Measurements from ENCODE around the gene PKNOX2.

PKNOX2 gene

DNA sequence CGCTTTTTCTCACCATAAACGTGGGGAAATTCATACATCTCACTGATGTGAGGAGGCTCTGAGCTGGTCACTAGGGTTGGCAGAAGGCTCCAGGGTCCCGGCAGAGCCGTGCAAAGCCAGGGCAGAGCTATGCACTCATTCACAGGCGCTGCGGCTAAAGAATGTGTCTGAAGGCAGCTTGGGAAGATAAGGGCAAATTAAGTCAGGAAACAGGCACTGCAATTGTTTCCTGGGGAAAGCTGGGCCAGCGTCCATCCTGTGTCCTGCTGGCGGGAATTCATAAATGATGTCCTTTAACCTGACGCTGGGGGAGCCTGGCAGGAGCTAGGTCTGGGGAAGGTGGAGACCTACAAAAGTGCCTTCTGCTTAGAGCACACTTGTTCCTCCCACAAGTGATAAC lies 27.6 kb downstream of the PKNOX2 start:
- peaks cover 0 to 1% of the 10 kb centered on the region in 2 donors for H3K4me1 Mint-ChIP-seq

GRCh38 chr11:125192717-125193415 lies 28.3 kb downstream of the PKNOX2 start:
- H3K27ac Mint-ChIP-seq = no peak overlapping the region
- H3K36me3 Mint-ChIP-seq = no peaks in the 10 kb centered on the region
- ATAC-seq (replicated peaks) = no peak
- no peak for DNase-seq
- H3K4me3 Mint-ChIP-seq = no peak overlapping the region
- H3K9me3 Mint-ChIP-seq = peaks cover 4 to 6% of the 10 kb centered on the region in 2 donors
- peaks cover 0 to 1% of the 10 kb centered on the region in 2 donors for H3K4me1 Mint-ChIP-seq
- H3K27me3 Mint-ChIP-seq = peaks cover 41 to 49% of the 10 kb centered on the region in 2 donors

More for the DNA sequence above, 27.6 kb downstream of the PKNOX2 start:
- Mint-ChIP-seq H3K36me3 (no peaks in the 10 kb centered on the region), H3K4me3 (no peak overlapping the region), H3K27ac (no peak overlapping the region), H3K27me3 (peaks cover 41 to 53% of the 10 kb centered on the region in 2 donors), H3K9me3 (peaks cover 4 to 6% of the 10 kb centered on the region in 2 donors)
- ATAC-seq (replicated peaks) = no peak
- DNase-seq = no peak

- H3K4me1 Mint-ChIP-seq = peaks cover 0 to 1% of the 10 kb centered on the region in 2 donors
- H3K36me3 Mint-ChIP-seq = no peaks in the 10 kb centered on the region
- H3K9me3 Mint-ChIP-seq = peaks cover 4 to 6% of the 10 kb centered on the region in 2 donors
- DNase-seq (no peak), ATAC-seq (replicated peaks) (no peak)
- H3K4me3 Mint-ChIP-seq = no peak overlapping the region
- H3K27ac Mint-ChIP-seq = no peak overlapping the region
- peaks cover 44 to 48% of the 10 kb centered on the region in 2 donors for H3K27me3 Mint-ChIP-seq
Measured at GRCh38 chr11:125193416-125193726, 28.8 kb downstream of the PKNOX2 start.

DNA sequence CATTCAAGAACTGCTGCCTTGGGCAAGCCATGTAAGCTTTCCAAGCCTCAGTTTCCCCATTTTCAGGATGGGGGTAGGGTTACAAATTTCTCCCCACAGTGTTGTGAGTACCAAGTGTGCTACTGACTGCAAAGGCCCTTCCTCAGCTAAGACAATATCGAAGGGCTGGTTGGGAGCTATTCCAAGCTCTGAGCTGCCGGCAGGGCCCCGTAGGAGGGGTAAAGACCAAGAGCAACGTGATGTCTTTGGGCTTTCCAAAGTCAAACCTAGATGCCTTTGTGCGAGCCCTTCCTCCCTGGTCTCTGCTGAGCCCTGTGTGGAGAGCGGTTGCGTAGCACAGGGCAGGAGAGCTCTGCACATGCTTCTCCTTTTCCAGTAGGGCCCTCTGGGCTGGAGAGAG lies 29.3 kb downstream of the PKNOX2 start:
- ATAC-seq (replicated peaks) (no peak), DNase-seq (no peak)
- Mint-ChIP-seq H3K27me3 (peaks cover 49 to 52% of the 10 kb centered on the region in 2 donors), H3K4me3 (no peak overlapping the region), H3K4me1 (peaks cover 0 to 1% of the 10 kb centered on the region in 2 donors), H3K27ac (no peak overlapping the region), H3K9me3 (peaks cover 4 to 6% of the 10 kb centered on the region in 2 donors), H3K36me3 (no peaks in the 10 kb centered on the region)

DNA sequence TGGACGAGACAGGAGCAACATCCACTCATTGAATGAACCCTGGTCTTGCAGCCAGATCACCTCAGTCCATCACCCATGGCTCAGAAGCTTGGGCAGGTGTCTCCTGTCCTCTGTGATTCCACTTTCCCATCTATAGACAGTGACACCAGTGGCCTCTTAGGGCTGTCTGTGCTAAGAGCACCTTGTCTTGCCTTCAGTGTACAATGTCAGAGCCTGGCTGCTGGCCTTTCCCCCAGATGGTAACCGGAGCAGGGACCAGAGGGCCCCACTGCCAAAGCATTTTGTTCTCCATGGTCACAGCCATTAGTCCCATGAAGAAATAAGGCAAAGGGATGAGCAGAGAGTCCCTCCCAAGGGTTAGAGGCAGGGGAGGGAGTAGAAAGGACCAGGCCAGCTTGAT lies 35.4 kb downstream of the PKNOX2 start:
- H3K4me1 Mint-ChIP-seq = no peaks in the 10 kb centered on the region
- no peaks in the 10 kb centered on the region for H3K9me3 Mint-ChIP-seq
- H3K36me3 Mint-ChIP-seq = no peaks in the 10 kb centered on the region
- peaks cover 27 to 45% of the 10 kb centered on the region in 2 donors for H3K27me3 Mint-ChIP-seq
- ATAC-seq (replicated peaks) (no peak), DNase-seq (no peak)
- no peak overlapping the region for H3K27ac Mint-ChIP-seq
- H3K4me3 Mint-ChIP-seq = no peak overlapping the region

DNA sequence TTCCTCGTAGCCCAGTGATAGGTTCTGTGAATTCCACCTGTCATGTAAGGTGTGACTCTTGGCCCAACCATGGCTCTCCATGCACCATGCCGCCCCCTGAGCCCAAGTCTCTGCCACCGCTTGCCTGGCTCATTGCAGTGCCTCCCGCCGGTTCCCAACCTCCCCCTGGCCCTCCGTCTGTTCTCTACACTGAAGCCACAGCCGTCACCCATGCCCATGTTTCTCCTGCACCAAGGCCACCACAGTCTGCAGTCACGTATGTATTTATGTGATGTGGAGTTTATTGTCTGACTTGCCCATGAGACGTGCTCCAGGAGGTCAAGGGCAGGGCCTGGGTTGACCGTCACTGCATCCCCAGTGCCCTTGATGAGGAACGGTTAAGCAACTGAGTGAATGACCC lies 35.9 kb downstream of the PKNOX2 start:
- H3K36me3 Mint-ChIP-seq = no peaks in the 10 kb centered on the region
- DNase-seq = no peak

DNA sequence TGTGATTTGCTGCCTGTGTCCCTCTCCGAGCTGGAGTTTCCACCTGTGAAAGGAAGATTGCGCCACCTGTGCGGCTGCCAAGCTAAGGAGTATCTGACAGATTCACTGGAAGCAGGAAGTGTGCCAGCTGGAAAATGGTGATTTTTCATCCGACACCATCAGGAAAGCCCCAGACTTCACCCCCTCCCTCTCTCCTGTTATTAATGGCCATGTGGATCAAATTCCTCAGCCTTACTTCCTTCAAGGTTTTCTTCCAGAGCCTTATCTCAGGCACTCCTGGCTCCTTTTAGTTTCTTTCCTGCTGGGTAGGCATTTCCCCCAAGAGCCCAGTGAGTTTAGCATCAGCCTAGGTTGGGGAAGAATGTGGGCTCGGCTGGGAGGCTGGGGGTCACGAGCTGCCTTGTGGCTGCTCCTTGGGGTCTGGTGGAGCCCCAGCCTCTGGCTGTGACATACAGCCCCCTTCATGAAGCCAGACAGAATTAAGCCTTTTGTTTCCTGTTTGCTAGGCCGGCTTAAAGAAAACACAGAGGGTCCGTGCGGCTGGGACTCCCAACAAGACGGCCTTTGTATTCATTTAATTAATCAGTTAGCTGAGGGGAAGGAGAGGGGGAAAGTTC lies 37.1 kb downstream of the PKNOX2 start:
- ATAC-seq (replicated peaks) (no peak), DNase-seq (no peak)
- H3K27ac Mint-ChIP-seq = no peak overlapping the region
- H3K9me3 Mint-ChIP-seq = no peaks in the 10 kb centered on the region
- peaks cover 26 to 48% of the 10 kb centered on the region in 2 donors for H3K27me3 Mint-ChIP-seq
- no peaks in the 10 kb centered on the region for H3K4me1 Mint-ChIP-seq
- H3K36me3 Mint-ChIP-seq = no peaks in the 10 kb centered on the region
- no peak overlapping the region for H3K4me3 Mint-ChIP-seq

More for the DNA sequence above, 35.9 kb downstream of the PKNOX2 start:
- peaks cover 22 to 39% of the 10 kb centered on the region in 2 donors for H3K27me3 Mint-ChIP-seq
- ATAC-seq (replicated peaks) = no peak
- H3K4me1 Mint-ChIP-seq = no peaks in the 10 kb centered on the region
- no peak overlapping the region for H3K27ac Mint-ChIP-seq
- no peak overlapping the region for H3K4me3 Mint-ChIP-seq
- no peaks in the 10 kb centered on the region for H3K9me3 Mint-ChIP-seq

- no peaks in the 10 kb centered on the region for H3K36me3 Mint-ChIP-seq
- peaks cover 26 to 48% of the 10 kb centered on the region in 2 donors for H3K27me3 Mint-ChIP-seq
- no peaks in the 10 kb centered on the region for H3K9me3 Mint-ChIP-seq
- ATAC-seq (replicated peaks) (no peak), DNase-seq (no peak)
- H3K27ac Mint-ChIP-seq = no peak overlapping the region
- no peaks in the 10 kb centered on the region for H3K4me1 Mint-ChIP-seq
- no peak overlapping the region for H3K4me3 Mint-ChIP-seq
Measured at GRCh38 chr11:125202362-125202880, 37.9 kb downstream of the PKNOX2 start.

GRCh38 chr11:125202977-125203376 lies 38.4 kb downstream of the PKNOX2 start:
- Mint-ChIP-seq H3K27ac (no peak overlapping the region), H3K4me3 (no peak overlapping the region), H3K4me1 (no peaks in the 10 kb centered on the region), H3K9me3 (no peaks in the 10 kb centered on the region), H3K36me3 (no peaks in the 10 kb centered on the region), H3K27me3 (peaks cover 26 to 48% of the 10 kb centered on the region in 2 donors)
- ATAC-seq (replicated peaks) (no peak), DNase-seq (no peak)

GRCh38 chr11:125207866-125208425 lies 43.4 kb downstream of the PKNOX2 start:
- no peak overlapping the region for H3K27ac Mint-ChIP-seq
- H3K9me3 Mint-ChIP-seq = no peaks in the 10 kb centered on the region
- H3K4me1 Mint-ChIP-seq = no peaks in the 10 kb centered on the region

GRCh38 chr11:125210066-125210465 lies 45.5 kb downstream of the PKNOX2 start:
- H3K27ac Mint-ChIP-seq = no peak overlapping the region
- H3K4me1 Mint-ChIP-seq = no peaks in the 10 kb centered on the region
- no peak overlapping the region for H3K4me3 Mint-ChIP-seq
- DNase-seq = no peak
- ATAC-seq (replicated peaks) = no peak
- H3K9me3 Mint-ChIP-seq = no peaks in the 10 kb centered on the region
- peaks cover 17 to 20% of the 10 kb centered on the region in 2 donors for H3K27me3 Mint-ChIP-seq
- H3K36me3 Mint-ChIP-seq = no peaks in the 10 kb centered on the region

More at GRCh38 chr11:125207866-125208425, 43.4 kb downstream of the PKNOX2 start:
- H3K27me3 Mint-ChIP-seq = peaks cover 9 to 10% of the 10 kb centered on the region in 2 donors
- no peaks in the 10 kb centered on the region for H3K36me3 Mint-ChIP-seq
- ATAC-seq (replicated peaks) (no peak), DNase-seq (no peak)
- no peak overlapping the region for H3K4me3 Mint-ChIP-seq

DNA sequence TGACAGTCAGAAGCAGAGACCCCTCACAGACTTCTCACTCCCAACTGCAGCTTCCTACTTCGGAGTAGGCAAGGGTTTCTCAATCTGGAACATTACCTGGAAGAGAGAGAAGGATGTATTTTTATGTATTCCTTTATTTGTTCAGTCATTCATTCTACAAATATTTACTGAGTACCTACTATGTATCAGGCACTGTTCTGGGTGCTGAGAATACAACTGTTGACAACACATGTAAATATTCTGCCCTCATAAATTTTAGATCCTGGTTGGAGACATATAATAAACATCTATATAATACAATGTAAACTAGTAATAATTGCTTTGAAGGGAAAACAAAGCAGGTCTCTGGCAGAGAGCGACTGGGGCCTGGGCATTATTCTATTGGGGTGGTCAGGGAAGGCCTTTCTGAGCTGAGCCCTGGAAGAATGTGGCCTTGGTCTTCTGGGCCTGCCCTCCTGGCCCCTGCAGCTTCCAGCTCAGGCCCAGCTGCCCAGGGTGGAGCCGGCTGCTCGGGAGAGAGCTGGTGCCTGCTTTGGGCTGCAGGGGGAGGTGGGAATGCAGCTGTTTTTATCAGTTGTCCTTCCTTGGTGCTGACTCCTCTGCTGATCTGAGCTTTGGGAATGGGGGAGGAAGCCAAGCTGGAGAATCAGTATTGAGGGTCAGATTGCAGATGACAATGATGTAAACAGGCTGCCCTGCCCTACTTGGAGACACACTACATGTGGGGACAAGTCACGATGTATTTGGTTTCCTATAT lies 46.8 kb downstream of the PKNOX2 start:
- Mint-ChIP-seq H3K9me3 (no peaks in the 10 kb centered on the region), H3K4me1 (no peaks in the 10 kb centered on the region), H3K36me3 (no peaks in the 10 kb centered on the region), H3K27ac (no peak overlapping the region), H3K27me3 (peaks cover 11 to 14% of the 10 kb centered on the region in 2 donors), H3K4me3 (no peak overlapping the region)
- no peak for DNase-seq
- ATAC-seq (replicated peaks) = no peak

DNA sequence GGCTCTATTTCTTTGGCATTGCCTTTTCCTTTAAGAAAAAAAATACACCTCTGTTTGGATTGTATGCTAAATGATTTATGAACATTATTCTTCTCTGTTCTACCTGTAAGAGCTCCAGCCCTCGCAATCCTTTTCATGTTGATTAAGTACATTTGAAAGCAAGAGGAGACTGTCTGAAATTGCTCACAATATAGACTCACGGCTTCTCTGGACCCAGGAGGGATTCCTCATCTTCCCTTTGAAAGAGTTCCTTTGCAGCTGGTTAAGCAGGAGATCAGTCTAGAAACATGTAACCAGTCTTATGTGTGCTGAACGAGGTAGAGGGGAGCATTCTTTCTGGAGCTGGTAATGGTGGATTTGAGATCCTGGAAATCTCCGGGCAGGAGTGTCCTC lies 47.4 kb downstream of the PKNOX2 start:
- no peaks in the 10 kb centered on the region for H3K36me3 Mint-ChIP-seq
- no peak overlapping the region for H3K27ac Mint-ChIP-seq
- ATAC-seq (replicated peaks) = no peak
- H3K27me3 Mint-ChIP-seq = peaks cover 13 to 15% of the 10 kb centered on the region in 2 donors
- DNase-seq = no peak
- H3K9me3 Mint-ChIP-seq = no peaks in the 10 kb centered on the region
- no peaks in the 10 kb centered on the region for H3K4me1 Mint-ChIP-seq
- no peak overlapping the region for H3K4me3 Mint-ChIP-seq
